Endothelial cell of hepatic sinusoid (primary cell): ENCODE data around the gene CTNNA1.

Experiments
- in situ Hi-C: cut with HindIII; loops from 2 replicates; pipeline ENCODE4 v1.10.0; 2017; ENCODE audit warnings: low sequenced_read_pairs

CTNNA1 gene

GRCh38 chr5:138945421-138946240, 192.4 kb downstream of the CTNNA1 start:
- in situ Hi-C loops: loop anchor here (5.0 kb wide), 1 partner anchor 48 kb away; no protein-coding TSS in a partner anchor

DNA sequence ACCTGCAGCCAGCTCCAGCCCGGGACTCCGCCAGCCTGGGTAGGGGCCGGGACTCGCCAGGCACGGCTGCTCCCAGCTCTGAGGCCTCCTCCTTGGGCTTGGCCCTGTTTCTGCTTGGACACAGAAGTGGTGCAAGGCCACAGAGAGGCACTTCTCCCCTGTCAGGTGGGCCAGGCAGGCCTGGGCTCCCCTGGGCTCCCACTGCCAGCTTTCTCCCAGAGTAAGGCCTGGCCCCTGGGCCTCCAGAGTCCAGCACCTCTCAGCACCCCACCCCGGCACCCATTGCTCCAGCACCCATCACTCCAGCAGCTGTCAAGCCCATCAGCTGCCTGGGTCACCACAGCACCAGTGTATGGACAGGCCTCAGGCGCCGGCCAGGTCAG, 193.0 kb downstream of the CTNNA1 start:
- in situ Hi-C loops: loop anchor here (5.0 kb wide), 1 partner anchor 49 kb away; no protein-coding TSS in a partner anchor

DNA sequence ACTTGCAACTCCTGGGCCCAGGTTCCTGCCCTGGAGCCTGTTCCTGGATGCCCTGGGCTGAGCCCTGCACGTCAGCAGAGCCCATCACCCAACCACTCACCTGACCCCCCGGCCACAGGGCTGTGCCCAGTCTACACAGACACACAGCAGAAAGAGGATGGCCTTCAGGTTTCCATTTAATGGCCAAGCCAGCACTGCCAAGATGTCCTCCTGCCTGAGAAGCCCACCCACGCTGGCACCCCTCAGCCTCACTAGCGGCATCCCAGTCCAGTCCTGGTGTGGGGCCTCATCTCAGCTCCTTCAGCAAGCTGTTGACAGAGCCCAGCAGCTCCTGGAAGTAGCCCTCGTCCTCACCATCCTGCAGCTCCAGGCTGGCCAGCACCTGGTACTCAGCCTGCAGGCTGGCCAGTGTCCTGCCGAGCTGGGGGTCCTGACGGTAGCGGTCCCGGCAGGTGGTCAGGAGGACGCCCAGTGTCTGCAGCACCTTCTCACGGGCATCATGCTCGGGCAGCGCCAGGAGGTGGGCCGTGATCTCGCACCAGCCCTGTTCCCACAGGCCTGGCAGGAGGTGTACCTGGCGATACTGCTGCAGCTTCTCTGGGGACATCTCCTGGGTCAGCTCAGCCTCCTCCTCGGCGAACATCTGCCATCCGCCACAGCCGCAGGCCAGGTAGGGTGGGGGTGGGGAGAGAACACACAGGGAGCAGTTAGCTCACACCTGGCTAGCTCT, 193.8 kb downstream of the CTNNA1 start:
- in situ Hi-C loops: loop anchor here (5.0 kb wide), 1 partner anchor 50 kb away; no protein-coding TSS in a partner anchor

GRCh38 chr5:138947780-138948179, 194.6 kb downstream of the CTNNA1 start:
- in situ Hi-C loops: loop anchor here (5.0 kb wide), 1 partner anchor 50 kb away; no protein-coding TSS in a partner anchor

DNA sequence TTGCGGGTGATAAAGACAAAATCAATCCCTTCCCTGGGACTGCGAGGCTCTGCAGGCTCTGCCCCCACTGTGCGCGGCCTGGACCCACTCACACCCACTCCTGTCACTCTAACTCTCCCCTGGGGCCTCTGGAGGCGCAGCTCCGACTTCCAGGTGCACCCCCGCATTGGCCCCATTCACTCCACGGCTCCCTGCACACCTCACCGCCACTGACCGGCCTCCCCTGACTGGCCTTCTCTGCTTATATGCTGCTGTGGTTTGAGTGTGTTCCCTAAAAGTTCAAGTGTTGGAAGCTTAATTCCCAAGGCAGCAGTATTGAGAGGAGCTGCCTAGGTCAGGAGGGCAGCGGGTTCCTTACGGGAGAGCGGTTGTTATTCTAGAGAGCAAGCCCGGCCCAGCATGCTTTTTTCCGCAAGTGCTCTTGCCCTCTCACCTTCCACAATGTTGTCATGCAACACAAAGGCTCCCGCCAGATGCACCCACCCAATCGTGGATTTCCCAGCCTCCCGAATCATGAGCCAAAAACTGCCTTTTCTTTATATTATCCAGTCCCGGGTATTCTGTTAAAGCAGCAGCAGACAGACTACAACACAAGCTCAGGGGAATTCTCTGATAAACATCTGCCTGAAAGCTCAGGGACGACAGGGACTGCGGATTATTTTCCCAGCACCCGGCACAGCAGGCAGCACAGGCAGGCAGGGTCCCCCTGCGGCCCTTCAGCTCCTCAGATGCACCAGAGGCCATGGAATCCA, 195.4 kb downstream of the CTNNA1 start:
- in situ Hi-C loops: loop anchor here (5.0 kb wide), 1 partner anchor 51 kb away; no protein-coding TSS in a partner anchor

DNA sequence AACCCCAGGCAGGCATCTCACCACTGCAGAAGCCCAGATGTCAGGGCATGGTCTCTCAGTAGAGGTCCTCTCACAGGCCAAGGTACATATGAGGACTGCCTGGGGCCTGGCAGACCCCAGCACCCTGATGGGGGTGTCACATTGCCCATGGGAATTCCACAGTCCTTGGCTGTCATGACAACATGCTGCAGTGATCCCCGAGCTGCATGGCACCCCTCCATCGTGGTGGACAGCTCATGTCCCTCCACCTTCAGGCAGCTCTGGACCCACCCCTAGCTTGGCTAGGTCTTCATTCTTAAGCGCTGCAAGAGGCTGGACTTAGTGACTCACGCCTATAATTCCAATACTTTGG, 196.0 kb downstream of the CTNNA1 start:
- in situ Hi-C loops: loop anchor here (5.0 kb wide), 1 partner anchor 52 kb away; no protein-coding TSS in a partner anchor

DNA sequence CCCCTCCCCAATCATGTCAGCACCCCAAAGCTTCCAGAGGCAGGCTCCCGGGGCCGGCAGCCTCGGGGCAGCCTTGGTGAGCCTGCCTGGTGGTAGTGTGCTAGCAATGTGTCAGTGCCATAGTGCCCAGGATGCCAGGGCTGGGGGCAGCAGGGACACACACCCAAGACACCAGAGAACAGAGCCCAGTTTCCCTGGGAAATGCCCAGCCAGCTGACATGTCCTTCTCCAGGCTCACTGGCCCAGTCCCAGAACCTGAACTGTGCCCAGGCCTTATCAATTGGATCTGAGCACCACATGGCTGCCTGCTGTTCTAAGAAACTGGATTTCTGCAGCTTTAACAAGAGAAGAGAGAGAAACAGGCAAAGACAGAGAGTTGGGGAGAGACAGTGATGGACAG, 196.8 kb downstream of the CTNNA1 start:
- in situ Hi-C loops: loop anchor here (5.0 kb wide), 2 partner anchors 53 to 92 kb away; no protein-coding TSS in a partner anchor

DNA sequence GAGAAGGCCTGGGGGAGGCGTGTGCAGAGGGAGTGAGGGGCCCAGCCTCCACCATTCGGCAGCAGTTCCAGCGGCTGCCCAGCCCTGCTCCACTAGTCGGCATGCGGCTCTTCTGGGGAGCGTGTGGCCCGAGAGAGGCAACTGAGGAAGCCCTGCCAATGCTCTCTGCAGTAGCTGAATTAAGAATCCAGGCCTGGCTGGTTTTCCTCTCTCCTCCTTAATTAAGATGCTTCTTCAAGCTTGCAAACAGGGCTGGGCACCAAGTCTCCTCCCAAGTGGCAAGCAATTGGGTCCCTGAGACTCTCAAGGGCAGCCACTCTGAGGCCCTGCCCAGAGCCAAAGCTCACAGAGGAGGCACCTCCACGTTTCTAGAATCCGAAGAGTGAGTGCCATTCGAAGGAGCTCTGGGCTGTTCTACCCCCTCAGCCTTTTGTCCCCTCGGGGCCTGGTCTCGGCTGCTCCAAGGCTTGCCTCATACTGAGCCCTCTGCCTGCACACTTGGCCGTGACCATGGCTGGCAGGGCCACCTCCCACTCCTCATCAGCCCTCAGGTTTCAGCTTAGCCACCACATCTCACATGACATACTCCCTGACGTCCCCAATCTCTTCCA, 197.3 kb downstream of the CTNNA1 start:
- in situ Hi-C loops: loop anchor here (5.0 kb wide), 1 partner anchor 92 kb away; no protein-coding TSS in a partner anchor

DNA sequence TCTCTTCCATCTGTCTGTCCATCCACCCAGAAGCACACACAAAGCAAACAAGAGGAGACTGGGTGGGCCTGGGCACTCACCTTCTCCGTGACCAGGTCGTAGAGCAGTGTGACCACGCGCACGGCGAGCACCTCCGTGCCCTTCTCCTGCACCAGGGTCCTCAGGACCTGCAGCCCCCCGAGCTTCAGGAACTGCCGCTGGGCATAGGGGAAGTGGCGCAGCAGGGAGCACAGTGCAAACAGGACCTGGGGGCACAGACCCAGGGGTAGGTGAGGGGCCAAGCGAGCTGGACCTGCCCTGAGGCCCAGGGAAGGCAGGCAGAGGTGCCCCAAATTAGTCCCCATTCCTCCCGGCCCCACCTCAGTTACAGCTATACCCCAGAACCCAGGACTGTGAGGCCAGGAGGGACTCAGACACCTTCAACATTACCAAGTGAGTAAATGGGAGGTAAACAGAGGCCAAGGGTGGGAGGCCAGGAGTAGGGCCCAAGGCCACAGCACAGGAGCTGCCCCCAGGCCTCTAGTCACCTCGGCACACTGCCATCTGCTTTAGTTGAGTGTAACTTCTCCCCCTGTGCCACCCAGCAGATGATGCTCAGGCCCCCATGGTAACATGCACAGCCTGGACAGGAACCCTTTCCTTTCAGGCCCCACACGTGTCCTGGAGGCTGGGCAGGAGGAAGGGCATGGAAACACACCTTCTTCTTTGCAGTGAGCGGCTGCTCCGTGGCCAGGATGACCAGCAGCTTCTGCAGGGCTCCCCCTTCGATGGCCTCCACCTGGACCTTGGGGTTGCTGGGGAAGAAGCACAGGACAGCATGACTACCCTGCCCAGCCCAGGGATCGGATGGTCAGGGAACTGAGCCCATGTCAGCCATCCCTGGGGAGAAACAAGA, 198.1 kb downstream of the CTNNA1 start:
- in situ Hi-C loops: loop anchor here (5.0 kb wide), 1 partner anchor 91 kb away; no protein-coding TSS in a partner anchor

GRCh38 chr5:138951986-138952735, 198.9 kb downstream of the CTNNA1 start:
- in situ Hi-C loops: loop anchor here (5.0 kb wide), 1 partner anchor 90 kb away; no protein-coding TSS in a partner anchor

- in situ Hi-C loops: loop anchor here (5.0 kb wide), 1 partner anchor 89 kb away; no protein-coding TSS in a partner anchor
Measured at GRCh38 chr5:138952962-138953361, 199.7 kb downstream of the CTNNA1 start.

GRCh38 chr5:138953387-138954256, 200.4 kb downstream of the CTNNA1 start:
- in situ Hi-C loops: loop anchor here (5.0 kb wide), 1 partner anchor 89 kb away; no protein-coding TSS in a partner anchor

GRCh38 chr5:138954257-138955012, 201.2 kb downstream of the CTNNA1 start:
- in situ Hi-C loops: loop anchor here (5.0 kb wide), 2 partner anchors 88 to 307 kb away; no protein-coding TSS in a partner anchor

GRCh38 chr5:138955013-138955660, 201.9 kb downstream of the CTNNA1 start:
- in situ Hi-C loops: loop anchor here (5.0 kb wide), 1 partner anchor 308 kb away; no protein-coding TSS in a partner anchor

- in situ Hi-C loops: loop anchor here (5.0 kb wide), 1 partner anchor 308 kb away; no protein-coding TSS in a partner anchor
Measured at GRCh38 chr5:138955671-138956295, 202.6 kb downstream of the CTNNA1 start.

GRCh38 chr5:138956801-138957200, 203.6 kb downstream of the CTNNA1 start:
- in situ Hi-C loops: loop anchor here (5.0 kb wide), 1 partner anchor 310 kb away; no protein-coding TSS in a partner anchor
